GM18951 (cell line): Measurements from ENCODE around the gene PLA2G15.

ENCODE experiments used
- POLR2A ChIP-seq: IDR thresholded peaks from 4 replicates; pipeline ENCODE4 v1.6.1; 2011; ENCODE audit warnings: mild to moderate bottlenecking; ENCODE audit not compliant: insufficient read length, insufficient read depth; ENCODE audit errors: extremely low read depth
- in situ Hi-C: fragments of 300-500 bp; cut with MboI; formaldehyde crosslinking; loops from one replicate; pipeline ENCODE4 v1.12.0; 2022; ENCODE audit warnings: low sequenced_read_pairs, mixed read lengths, inconsistent platforms; ENCODE audit not compliant: unreplicated experiment

PLA2G15 gene

DNA sequence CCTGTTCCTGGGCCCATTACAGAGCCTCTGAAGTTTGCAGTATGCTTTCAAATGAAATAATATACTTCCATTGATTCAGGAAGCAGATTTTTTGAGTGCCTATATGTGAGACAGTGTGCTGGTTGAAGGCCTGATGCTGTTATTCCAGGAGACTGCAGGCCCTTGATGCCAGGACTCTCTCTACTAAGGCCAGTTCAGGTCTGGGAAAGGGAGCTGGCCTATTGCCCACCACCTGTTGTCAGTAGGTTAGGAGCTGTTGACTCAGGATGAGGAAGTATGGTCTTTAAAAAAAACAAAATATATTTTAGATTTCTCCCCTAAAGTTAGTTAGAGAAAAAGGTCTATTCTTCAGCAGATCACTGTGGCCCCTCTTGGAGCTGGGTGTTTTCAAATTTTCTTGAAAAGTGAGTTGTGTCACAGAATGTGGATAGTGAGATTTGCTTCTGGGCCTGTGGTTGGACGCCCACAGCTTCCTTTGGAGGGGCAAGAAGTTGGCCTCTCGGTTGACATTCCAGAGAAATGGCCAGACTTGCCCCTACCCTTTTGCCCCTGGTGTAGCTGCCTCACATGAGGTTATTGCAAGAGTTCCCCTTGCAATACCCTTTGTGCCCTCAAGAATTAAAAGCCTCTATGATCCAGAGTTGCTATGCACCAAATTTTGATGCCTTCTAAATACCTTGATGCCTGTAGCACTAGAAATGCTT is 17.2 kb upstream of the PLA2G15 start:
- in situ Hi-C loops = no loop called here
- no peak for TF ChIP-seq POLR2A

DNA sequence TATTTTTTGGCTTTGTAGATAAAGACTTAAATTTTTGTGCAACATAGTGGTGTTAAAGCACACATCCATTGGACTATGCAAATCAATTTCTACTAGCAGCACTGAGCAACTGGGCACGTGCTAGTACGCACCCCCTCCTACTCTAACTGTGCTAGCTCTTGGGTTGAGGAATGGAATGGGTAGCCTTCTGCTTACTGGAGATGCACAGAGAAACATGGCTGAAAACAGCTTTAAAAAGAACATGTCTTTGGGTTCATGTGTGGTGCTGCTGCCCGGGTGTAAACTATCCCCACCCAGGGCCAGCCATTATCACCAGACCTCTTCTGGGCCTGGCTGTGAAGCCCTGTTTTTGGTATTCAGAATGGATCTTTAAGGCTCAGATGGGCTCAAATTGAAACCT is 16.5 kb upstream of the PLA2G15 start:
- TF ChIP-seq POLR2A = no peak
- in situ Hi-C loops = no loop called here

DNA sequence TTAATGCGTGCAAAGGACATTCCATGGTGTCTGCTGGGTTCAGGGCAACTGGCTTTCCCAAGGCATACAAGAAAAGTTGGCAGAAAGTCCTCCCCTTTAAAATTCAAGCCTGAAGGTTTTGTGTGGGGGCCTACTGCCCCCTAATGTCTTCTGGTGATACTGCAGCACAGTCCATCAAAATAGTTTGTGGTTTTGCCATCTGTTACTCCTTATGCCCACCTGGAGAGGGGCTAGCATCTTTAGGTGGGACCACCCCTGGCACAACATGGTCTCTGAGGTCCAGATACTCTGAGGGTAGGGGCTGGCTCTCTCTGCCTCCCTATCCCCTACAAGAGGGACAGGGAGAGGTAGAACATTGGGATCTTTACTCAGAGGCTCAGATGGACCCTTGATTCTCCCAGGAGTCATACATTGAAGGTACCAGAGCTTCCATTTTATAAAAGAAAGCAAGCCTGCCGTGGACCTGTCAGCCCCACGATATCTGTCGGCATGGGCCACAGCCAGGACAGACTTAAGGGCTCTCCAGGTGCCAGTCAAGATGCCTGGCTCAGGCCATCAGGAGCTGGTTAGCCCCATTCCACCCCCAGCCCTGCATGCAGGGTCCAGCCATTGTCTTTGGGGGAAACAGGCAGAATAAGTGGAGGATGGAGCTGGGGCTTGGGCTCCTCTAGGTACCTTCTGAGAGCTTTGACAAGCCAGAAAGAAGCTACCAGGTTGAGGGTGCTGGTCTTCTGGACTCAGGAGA is 15.6 kb upstream of the PLA2G15 start:
- TF ChIP-seq POLR2A = no peak
- in situ Hi-C loops = no loop called here

DNA sequence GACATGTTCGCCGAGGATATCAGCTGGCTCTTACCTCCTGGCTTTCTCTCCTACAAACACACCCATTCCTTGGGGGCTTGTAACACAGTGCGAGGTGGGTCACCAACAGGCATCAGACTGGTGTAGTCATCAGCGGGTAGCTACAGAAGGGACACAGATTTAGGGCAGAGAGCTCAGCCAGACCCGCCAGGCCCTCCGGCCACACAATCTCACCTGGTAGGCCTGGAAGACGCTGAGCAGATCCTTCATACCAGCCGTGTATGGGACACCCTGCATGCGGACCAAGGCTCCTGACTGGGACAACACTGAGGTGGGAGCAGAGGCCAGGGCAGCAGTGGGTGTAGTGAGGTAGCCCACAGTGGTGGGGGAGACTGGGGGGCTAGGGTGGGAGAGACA is 15.0 kb upstream of the PLA2G15 start:
- no peak for TF ChIP-seq POLR2A
- in situ Hi-C loops = no loop called here

GRCh38 chr16:68230956-68231355 is 14.2 kb upstream of the PLA2G15 start:
- TF ChIP-seq POLR2A = no peak
- in situ Hi-C loops = no loop called here

DNA sequence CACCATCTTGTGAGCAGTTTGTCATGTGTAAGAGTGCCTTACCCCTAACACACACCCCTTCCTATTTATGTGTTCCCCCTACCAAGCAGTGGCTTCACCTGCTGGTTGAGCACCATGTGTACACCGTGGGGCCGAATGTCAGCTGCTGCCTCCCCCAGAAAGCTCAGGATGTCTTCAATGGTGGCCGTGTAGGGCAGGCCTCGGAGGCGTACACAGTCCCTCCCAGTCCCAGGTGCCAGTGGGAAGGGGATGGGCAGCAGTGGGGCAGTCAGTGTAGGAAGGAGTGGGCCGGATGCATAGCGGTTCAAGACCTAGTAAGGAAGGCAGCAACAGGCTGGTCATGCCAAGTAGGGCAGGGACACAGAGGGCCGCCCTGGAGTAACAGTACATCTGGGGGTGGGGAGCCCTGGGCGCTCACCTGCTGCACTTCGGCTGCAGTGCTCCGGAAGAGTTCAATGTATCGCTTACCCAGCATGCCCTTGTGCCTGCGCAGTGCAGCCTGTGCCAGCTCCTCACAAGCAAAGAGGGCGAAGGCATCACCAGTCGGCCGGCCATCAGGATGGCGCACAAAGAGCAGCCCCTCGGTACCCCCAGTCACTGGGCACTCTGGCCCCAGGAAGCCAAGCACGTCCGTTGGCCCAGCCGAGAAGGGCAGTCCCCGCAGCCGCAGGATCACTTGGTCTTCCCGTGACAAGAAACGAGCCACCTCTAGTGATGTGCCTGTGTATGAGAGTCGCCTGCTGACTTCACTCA is 13.6 kb upstream of the PLA2G15 start:
- in situ Hi-C loops = no loop called here
- no peak for TF ChIP-seq POLR2A

DNA sequence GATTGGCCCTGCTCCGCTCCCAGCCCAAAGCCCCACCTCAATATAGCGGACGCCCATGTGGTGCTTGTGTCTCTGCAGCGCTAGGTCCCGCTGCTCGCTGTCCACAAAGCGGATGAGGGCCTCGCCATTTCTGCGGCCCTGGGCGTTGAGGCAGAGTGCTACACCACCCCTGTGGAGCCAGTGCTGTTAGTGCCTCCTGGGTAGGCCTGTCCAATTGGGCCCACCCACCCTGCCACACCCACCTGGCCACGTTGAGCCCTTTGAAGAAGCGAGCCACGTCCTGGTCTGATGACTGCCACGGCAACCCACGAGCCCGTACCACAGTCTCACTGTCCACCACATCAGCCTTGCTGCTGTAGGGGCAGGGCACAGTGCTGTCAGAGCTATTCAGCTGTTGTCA is 12.8 kb upstream of the PLA2G15 start:
- in situ Hi-C loops = no loop called here

DNA sequence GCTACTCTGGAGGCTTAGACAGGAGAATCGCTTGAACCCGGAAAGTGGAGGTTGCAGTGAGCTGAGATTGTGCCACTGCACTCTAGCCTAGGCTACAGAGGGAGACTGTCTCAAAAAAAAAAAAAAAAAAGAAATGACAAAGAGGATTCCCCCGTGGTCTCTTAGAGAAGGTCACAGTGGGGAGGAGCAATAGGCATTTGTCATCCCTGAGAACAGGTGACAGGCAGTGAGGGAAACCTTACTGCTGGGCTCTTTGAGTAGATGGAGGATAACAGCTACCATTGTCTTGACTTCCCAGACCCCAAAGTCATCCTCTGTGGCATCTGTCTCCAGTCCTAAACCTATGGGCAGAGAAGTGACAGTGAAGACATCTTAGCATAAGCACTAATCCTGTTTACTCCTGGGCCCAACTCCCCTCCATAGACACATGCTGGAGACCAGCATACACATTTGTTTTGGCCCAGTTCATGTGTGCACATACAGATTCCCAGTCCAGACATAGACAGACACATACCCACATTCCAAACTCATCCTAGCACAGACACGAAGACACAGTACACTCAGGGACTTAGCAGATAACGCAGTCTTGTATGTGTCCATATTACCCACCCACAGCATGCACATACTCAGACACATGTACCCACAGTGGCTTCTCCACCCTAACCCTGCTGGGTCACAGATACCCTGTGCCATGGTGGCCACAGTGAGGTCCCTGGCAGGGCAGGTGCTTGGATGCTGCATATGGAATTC is 11.9 kb upstream of the PLA2G15 start:
- TF ChIP-seq POLR2A = no peak
- in situ Hi-C loops = no loop called here

More for the DNA sequence above, 12.8 kb upstream of the PLA2G15 start:
- TF ChIP-seq POLR2A = no peak

DNA sequence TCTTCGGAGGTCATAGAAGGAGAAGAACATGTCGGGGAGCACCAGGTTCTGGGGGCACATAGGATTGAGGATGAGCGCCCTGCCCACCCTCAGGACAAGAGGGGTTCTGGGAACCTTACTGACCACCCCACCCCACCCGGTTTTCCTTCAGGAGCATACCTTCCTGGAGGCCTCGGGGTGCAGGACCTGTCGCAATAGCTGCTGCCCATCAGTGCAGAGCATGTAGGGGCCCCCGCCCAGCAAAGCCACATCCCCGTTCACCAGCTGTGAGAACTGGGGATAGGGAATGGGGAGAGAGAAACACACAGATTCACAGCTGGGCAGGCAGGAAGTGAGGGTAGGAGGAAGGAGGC is 11.4 kb upstream of the PLA2G15 start:
- TF ChIP-seq POLR2A = no peak
- in situ Hi-C loops = no loop called here

GRCh38 chr16:68234188-68235107 is 10.7 kb upstream of the PLA2G15 start:
- TF ChIP-seq POLR2A = no peak
- in situ Hi-C loops = no loop called here

- in situ Hi-C loops = no loop called here
- TF ChIP-seq POLR2A = no peak
These were observed 9.9 kb upstream of the PLA2G15 start for GRCh38 chr16:68235108-68235886.

DNA sequence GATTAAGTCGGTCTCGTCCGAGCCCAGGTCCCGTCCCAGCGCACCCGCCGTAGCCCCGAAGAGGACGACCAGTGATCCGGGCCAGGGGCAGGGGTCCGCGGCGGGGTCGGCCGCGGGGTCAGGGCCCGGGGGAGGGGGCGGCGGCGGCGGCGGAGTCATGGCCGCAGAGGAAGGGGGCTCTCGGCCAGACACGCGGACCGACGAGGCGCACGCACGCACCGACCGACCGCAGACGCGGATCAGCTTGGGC is 9.4 kb upstream of the PLA2G15 start, which contains the start of gene ESRP2:
TSS of gene ESRP2 (minus strand) at position 241 of the 250 bp plus-strand sequence. CDS start at position 159, 82 bp downstream.
- TF ChIP-seq POLR2A = no peak
- in situ Hi-C loops = no loop called here
